Stimulated activated naive CD8-positive, alpha-beta T cell treated with anti-CD3 and anti-CD28 coated beads, Interleukin-15, Interleukin-2, amounts not matched to agents 100 ng/mL and 50 ng/mL, for 24 hours (primary cell): ENCODE measurements around the gene CRYBG3.

Experiments
- H3K27ac Mint-ChIP-seq: one replicate; pipeline ENCODE4 v1.8.0; 2021; ENCODE audit warnings: mild to moderate bottlenecking, mixed read lengths
- H3K27me3 Mint-ChIP-seq: one replicate; pipeline ENCODE4 v1.8.0; 2021; ENCODE audit warnings: mixed read lengths
- H3K36me3 Mint-ChIP-seq: one replicate; pipeline ENCODE4 v1.8.0; 2021; ENCODE audit warnings: low read depth, mixed read lengths
- H3K4me1 Mint-ChIP-seq: one replicate; pipeline ENCODE4 v1.8.0; 2021; ENCODE audit warnings: low read depth, mixed read lengths
- H3K4me3 Mint-ChIP-seq: one replicate; pipeline ENCODE4 v1.8.0; 2021; ENCODE audit warnings: mild to moderate bottlenecking, mixed read lengths
- H3K9me3 Mint-ChIP-seq: one replicate; pipeline ENCODE4 v1.8.0; 2021; ENCODE audit warnings: mixed read lengths

The CRYBG3 gene

DNA sequence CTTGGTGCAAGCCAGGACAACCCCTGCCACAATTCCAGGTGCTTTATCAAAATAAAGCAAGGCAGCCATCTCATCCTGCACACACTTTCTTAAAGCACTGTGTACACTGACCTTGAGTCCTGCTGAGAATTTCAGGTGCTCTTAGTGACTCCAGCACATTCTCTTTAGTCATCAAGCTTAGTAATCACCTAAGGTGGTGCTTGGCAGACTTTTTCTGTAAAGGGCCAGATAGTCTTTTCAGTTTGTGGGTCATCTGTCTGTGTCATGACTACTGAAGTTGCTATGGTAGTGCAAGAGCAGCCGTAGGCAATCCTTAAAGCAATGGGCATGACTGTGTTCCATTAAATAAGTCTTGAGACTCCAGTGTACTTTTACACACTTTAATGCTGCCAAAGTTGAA lies 114.0 kb downstream of the CRYBG3 start:
- peaks cover 27% of the 10 kb centered on the region for H3K36me3 Mint-ChIP-seq
- peaks cover 13% of the 10 kb centered on the region for H3K4me1 Mint-ChIP-seq
- H3K27me3 Mint-ChIP-seq, result no peaks in the 10 kb centered on the region
- peaks cover 2% of the 10 kb centered on the region for H3K9me3 Mint-ChIP-seq
- H3K4me3 Mint-ChIP-seq, result no peak overlapping the region
- peak overlapping the region; percentile 9 for H3K27ac Mint-ChIP-seq

DNA sequence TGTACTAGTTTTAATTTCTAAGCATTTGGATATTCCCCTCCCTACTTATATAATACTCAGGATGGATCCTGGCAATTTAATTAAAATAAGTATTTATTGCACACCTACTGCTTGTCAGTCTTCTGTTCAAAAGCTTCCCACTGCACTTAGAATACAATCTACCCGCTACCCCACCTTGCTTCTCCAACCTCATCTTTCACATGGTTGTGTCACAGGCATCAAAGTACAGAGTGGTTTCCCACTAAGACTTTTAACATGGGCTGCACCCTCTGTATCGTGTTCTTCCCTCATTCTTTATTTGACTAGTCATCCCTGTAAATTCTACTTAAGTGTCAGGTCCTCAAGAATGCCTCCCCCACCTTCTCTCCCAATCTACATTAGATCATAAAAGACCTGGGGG lies 115.4 kb downstream of the CRYBG3 start:
- H3K27ac Mint-ChIP-seq, result no peak overlapping the region
- H3K9me3 Mint-ChIP-seq, result no peaks in the 10 kb centered on the region
- no peak overlapping the region for H3K4me3 Mint-ChIP-seq
- no peaks in the 10 kb centered on the region for H3K27me3 Mint-ChIP-seq
- peaks cover 32% of the 10 kb centered on the region for H3K36me3 Mint-ChIP-seq
- peaks cover 13% of the 10 kb centered on the region for H3K4me1 Mint-ChIP-seq

DNA sequence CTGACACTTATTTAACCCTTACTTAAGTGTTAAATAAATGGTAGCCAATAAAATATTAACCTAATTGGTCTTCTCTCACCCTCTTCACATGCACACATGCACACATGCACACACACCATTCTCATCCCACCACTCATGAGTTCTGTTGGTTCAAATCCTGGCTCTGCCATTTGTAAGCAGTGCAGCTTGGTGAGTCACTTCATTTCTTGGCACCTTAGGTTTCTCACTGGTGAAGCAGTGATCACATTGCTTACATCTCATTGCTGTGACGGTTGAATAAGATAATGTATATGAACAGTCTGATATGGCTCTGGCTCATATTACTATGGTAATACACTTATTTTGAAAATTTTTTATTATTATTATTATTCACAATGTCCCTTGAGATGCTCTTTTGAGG lies 116.6 kb downstream of the CRYBG3 start:
- no peaks in the 10 kb centered on the region for H3K9me3 Mint-ChIP-seq
- peaks cover 39% of the 10 kb centered on the region for H3K36me3 Mint-ChIP-seq
- H3K27me3 Mint-ChIP-seq, result no peaks in the 10 kb centered on the region
- H3K4me1 Mint-ChIP-seq, result peaks cover 19% of the 10 kb centered on the region
- no peak overlapping the region for H3K4me3 Mint-ChIP-seq
- no peak overlapping the region for H3K27ac Mint-ChIP-seq

DNA sequence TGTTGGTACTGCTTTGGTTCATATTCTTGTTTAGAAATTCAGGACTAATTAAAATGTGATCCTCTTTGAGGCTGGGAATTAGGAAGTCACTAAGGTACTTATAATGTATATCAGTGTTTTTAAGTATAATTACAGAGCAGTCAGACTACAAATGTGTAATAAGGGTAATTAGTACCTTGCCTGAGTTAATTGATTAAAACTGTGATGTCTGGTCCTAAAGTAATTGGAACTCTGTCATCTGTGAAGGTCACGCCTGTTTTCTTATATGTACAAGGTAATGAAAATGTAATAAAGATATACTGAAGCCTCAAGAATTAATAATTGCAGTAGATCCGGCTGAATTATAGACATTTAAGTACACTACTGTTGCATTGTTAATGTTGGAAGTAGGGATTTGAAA lies 117.6 kb downstream of the CRYBG3 start:
- Mint-ChIP-seq H3K9me3 (no peaks in the 10 kb centered on the region), H3K36me3 (peaks cover 48% of the 10 kb centered on the region), H3K27me3 (no peaks in the 10 kb centered on the region), H3K4me3 (no peak overlapping the region), H3K27ac (no peak overlapping the region), H3K4me1 (peaks cover 20% of the 10 kb centered on the region)

DNA sequence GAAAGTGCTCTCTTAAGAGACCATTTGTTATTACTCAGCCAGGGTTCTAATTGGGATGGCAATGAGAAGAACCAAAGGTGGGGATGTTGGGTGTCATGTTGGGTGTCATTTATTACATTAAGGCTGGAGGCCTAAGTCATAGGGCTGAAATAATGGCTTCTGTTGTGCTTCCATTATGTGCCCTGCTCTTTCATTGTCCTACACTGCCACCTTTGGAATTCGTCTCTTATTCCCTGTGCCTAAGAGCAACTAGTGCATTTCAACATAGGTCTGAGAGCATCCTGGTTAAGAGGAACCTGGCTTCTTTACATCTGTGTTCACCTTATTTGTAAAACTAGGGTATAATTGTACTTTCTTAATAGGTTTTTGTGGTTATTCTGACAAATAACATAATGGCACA lies 118.2 kb downstream of the CRYBG3 start:
- Mint-ChIP-seq H3K27ac (no peak overlapping the region), H3K4me1 (peaks cover 16% of the 10 kb centered on the region), H3K9me3 (no peaks in the 10 kb centered on the region), H3K4me3 (no peak overlapping the region), H3K36me3 (peaks cover 44% of the 10 kb centered on the region), H3K27me3 (no peaks in the 10 kb centered on the region)

DNA sequence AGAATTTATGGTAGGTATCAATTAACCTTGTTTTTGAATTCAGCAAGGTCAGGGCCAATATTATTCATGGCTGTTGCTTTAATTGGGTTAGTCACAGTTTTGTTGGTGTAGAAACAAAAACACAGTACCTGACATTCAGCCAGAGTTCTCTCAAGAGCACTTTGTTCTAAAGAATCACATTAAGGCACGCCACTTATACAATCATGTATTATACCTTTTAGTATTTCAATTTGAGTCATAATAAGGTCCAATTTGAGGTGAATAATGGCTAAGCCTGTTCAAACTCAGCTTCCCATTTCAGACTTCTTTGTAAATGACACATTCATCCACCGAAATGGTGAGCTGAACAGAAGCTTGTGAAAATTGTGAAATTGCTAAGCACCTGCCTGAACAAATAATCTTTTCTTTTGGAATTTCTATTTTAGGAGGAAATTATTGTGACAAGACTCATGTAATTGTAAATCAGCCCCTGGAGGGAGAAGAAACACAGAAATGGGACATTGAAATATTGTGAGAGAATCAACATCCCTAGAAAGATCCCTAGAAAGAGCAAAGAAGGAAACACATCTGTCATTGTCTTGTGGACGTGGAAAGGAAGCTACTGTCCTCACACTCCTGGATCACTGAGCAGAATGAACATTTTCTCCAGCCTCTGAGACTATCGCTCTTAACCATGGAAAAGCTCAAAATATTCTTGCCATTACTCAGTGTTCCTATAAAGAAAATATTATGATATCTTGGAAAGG lies 121.2 kb downstream of the CRYBG3 start:
- Mint-ChIP-seq H3K4me3 (no peak overlapping the region), H3K27me3 (no peaks in the 10 kb centered on the region), H3K36me3 (peaks cover 57% of the 10 kb centered on the region), H3K27ac (no peak overlapping the region), H3K4me1 (peaks cover 11% of the 10 kb centered on the region), H3K9me3 (no peaks in the 10 kb centered on the region)

DNA sequence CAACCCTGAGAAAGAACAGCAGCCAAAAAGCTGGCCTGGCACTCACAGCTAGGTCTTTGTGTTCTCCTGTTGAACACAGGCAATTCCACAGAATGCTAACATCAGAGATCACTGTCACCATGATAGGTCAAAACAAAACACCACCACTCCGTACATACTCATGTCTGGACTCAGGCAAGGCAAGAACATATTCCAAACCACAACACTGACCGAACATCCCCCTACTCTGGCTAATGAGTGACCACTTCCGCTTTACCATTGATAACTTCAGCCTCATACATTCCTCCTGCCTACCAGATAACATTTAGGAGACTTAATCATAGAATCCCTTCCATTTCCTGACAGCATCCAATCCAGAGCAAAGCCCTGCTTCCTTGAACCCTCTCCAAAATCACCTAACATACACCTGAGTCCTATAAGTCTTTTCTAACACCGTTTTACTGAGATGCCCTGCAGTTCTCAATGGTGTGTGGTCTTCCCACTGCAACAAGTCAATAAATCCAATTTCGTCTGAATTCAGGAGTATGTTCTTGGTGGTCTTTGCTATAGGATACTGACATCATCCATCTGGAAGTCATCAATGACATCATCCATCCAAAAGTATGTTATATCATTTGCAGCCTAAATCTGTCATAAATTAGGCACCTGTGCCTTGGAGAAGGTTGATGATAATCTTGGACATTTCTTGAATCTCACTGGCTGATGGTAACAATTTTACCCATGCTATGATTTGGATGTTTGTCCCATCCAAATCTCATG lies 126.7 kb downstream of the CRYBG3 start:
- Mint-ChIP-seq H3K36me3 (peaks cover 83% of the 10 kb centered on the region), H3K27ac (no peak overlapping the region), H3K4me3 (no peak overlapping the region), H3K4me1 (peaks cover under 1% of the 10 kb centered on the region), H3K9me3 (no peaks in the 10 kb centered on the region), H3K27me3 (no peaks in the 10 kb centered on the region)

DNA sequence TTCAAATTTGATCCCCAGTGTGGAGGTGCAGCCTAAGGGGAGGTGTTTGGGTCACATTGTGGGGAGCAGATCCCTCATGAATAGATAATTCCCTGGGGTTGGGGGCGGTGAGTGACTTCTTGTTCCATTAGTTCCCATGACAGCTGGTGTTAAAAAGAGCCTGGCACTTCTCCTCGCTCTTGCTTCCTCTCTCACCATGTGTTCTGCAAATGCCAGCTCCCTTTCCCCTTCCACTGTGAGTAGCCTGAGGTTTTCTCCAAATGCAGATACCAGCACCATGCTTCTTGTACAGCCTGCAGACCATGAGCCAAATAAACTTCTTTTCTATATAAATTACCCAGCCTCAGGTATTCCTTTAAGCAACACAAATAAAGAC lies 127.3 kb downstream of the CRYBG3 start:
- no peak overlapping the region for H3K4me3 Mint-ChIP-seq
- H3K4me1 Mint-ChIP-seq, result no peaks in the 10 kb centered on the region
- H3K27ac Mint-ChIP-seq, result no peak overlapping the region
- no peaks in the 10 kb centered on the region for H3K9me3 Mint-ChIP-seq
- peaks cover 83% of the 10 kb centered on the region for H3K36me3 Mint-ChIP-seq
- H3K27me3 Mint-ChIP-seq, result no peaks in the 10 kb centered on the region

DNA sequence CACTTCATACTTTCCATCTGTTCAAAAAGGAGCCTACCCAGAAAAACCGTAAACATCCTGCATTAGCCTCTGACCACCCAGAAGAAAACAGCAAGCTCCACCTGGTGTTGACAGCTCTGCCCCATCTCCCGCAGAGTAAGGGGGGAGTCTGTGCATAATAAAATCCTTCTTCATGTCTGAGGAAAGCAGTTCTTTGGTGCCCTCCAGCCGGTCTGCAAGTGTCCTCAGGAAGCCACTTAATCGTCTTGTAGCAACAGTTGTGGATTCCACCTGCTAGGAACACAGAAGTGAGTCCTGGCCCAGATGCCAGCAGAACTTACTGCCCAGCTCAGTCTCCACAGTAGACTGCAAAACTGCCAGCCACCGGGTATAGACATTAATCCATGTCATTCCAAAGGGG lies 127.9 kb downstream of the CRYBG3 start:
- Mint-ChIP-seq H3K36me3 (peaks cover 85% of the 10 kb centered on the region), H3K27me3 (no peaks in the 10 kb centered on the region), H3K4me1 (no peaks in the 10 kb centered on the region), H3K27ac (no peak overlapping the region), H3K9me3 (no peaks in the 10 kb centered on the region), H3K4me3 (no peak overlapping the region)

DNA sequence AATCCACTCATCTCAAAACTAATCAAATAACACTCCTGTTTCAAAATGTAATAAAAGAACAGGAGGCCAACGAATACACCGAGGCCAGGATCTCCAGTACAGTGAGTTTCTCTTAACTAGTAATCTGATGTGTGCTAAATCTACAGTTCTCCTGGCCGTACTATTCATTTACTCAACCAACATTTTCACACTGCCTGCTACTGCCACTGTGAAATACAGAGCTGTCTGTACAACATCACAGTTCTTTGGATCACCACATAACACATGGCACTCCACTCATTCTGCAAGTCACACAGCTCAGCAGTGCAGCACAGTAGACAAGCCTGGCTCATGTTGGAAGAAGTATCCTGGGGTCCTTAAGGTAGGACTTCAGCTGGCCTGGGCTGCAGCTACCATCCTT lies 128.5 kb downstream of the CRYBG3 start:
- Mint-ChIP-seq H3K27ac (no peak overlapping the region), H3K4me1 (no peaks in the 10 kb centered on the region), H3K27me3 (no peaks in the 10 kb centered on the region), H3K4me3 (no peak overlapping the region), H3K36me3 (peaks cover 86% of the 10 kb centered on the region), H3K9me3 (no peaks in the 10 kb centered on the region)

DNA sequence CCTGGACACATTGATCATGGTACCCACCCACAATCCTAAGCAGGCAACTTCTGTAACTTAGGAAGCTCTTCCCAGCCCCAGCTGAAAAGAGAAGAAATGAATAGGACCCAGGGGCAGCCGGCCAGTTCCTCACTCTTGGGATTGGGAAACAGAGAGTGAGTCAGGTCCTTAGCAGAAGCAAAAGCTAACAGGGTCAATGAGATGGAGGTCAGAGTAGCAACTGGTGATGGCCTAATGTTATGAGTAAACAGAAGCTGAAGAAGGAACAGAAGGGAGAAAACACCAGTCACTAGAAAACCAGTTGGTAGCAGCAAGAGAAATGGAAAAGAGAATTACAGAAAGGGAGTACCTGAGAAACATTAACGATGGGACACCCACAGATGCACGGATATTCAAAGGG lies 130.5 kb downstream of the CRYBG3 start:
- no peak overlapping the region for H3K27ac Mint-ChIP-seq
- no peak overlapping the region for H3K4me3 Mint-ChIP-seq
- H3K36me3 Mint-ChIP-seq, result peaks cover 84% of the 10 kb centered on the region
- no peaks in the 10 kb centered on the region for H3K9me3 Mint-ChIP-seq
- H3K27me3 Mint-ChIP-seq, result no peaks in the 10 kb centered on the region
- H3K4me1 Mint-ChIP-seq, result no peaks in the 10 kb centered on the region

DNA sequence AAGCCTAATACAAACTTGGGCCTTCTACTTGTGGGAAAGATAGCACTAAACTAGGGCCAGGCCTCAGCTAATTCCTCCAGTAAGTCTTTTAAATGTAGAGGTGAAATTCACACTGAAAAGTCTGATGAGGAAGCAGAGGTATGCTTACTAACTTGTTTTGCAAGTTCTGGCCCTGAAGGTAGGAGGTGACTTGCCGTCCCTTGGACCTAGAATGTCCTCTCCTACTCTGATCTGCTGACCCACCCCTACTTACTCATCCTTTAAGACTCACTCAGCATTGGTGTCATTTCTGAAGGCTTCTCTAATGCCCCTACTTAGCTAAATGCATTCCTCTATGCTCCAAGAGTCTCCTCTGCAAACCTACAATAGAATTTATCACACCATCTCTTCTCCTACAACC lies 131.1 kb downstream of the CRYBG3 start:
- Mint-ChIP-seq H3K27ac (no peak overlapping the region), H3K27me3 (no peaks in the 10 kb centered on the region), H3K4me1 (no peaks in the 10 kb centered on the region), H3K4me3 (no peak overlapping the region), H3K36me3 (peaks cover 85% of the 10 kb centered on the region), H3K9me3 (no peaks in the 10 kb centered on the region)

DNA sequence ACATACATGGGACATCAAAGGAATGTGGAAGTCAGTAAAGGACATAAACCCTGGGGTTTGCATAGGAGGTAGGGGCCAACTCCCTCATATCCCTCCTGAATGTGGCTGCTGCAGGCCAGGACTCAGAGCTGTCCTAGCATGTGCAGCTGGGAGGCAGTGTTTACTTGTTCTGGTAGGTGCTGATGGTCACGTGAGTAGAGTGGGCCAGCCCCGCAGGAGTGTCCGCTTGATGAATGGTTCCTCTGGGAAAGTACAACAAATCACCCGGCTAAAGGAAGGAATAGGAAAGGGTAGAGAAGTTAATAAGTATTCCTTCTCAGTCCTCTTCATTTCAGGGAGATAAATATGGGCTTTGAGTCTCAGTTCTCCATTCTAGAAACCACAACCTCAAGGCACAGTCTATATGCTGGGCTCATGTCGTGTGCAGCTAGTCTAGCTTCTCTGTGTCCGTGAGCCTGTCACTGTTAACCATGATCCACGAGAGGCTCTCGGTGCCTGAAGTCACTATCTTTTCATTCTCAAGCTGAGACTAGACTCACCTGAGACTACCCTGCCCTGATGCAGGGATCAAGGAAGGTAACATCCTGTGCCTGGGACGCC lies 132.5 kb downstream of the CRYBG3 start:
- H3K27ac Mint-ChIP-seq, result no peak overlapping the region
- no peaks in the 10 kb centered on the region for H3K4me1 Mint-ChIP-seq
- H3K9me3 Mint-ChIP-seq, result no peaks in the 10 kb centered on the region
- H3K4me3 Mint-ChIP-seq, result no peak overlapping the region
- no peaks in the 10 kb centered on the region for H3K27me3 Mint-ChIP-seq
- peaks cover 81% of the 10 kb centered on the region for H3K36me3 Mint-ChIP-seq

DNA sequence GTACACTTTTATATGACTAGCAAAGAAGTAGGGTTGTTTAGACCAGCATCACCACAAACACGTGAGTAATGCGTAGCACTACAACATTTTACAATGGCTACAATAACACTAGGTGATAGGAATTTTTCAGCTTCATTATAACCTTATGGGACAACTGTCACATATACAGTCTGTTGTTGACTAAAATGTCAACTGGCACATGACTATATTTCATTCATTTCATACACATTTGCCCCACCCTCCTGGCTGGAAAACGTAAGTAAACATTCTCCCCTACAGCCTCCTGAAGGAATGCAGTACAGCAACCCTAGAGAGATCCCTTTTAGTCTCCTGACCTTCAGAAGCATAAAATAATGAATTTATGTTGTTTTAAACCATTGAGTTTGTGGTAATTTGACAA lies 134.2 kb downstream of the CRYBG3 start:
- Mint-ChIP-seq H3K36me3 (peaks cover 80% of the 10 kb centered on the region), H3K27ac (no peak overlapping the region)

DNA sequence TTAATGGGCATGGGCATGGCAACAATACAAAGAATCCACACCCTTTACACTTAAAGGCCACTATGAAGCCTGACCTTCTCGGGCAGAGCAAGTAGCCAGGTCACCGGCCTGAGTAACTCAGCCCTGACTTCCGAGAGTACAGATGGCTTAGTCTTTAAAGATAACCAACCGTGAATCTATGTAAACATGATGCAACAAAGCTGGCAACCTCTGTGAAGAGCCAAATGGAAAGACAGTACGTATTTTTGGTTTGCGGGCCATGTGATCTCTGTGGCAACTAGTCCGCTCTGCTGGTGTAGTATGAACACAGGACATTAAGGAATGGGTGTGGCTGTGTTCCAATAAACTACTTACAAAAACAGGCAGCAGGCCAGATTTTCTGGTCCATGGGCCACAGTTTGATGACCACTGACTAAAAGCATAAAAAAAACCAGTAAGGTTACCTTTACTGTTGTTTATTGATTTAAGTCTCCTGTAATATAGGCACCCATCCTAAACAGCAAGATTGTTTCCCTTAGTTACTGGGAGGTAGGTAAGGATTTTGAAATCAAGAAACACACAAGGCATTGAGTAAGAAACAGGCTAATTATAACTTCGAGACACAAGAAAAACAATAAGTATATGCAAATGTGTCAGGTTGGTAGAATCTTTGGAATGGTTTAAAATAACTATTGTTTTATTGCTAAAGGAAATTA lies 136.0 kb downstream of the CRYBG3 start:
- Mint-ChIP-seq H3K4me1 (peaks cover 10% of the 10 kb centered on the region), H3K27me3 (no peaks in the 10 kb centered on the region), H3K9me3 (no peaks in the 10 kb centered on the region), H3K4me3 (no peak overlapping the region), H3K36me3 (peaks cover 83% of the 10 kb centered on the region), H3K27ac (no peak overlapping the region)

More for the DNA sequence above, 134.2 kb downstream of the CRYBG3 start:
- H3K27me3 Mint-ChIP-seq, result no peaks in the 10 kb centered on the region
- H3K9me3 Mint-ChIP-seq, result no peaks in the 10 kb centered on the region
- H3K4me3 Mint-ChIP-seq, result no peak overlapping the region
- H3K4me1 Mint-ChIP-seq, result peaks cover under 1% of the 10 kb centered on the region
